K562 (cell line): ENCODE results near the gene SRRM5. TPM values are rescaled to one million over a fixed set of nuclear protein-coding genes. Genes with fewer than 3 reads are reported as not detected.

Experiments used
- ASH1L ChIP-seq: fragments of 450-650 bp; IDR thresholded peaks from 2 replicates; pipeline ENCODE4 v1.6.1; 2018; ENCODE audit warnings: borderline replicate concordance, mild to moderate bottlenecking, low read depth; ENCODE audit not compliant: partially characterized antibody
- CCAR2 ChIP-seq: fragments of 200-400 bp; formaldehyde crosslinking; IDR thresholded peaks from 2 replicates; pipeline ENCODE4 v1.6.1; 2017; ENCODE audit warnings: mild to moderate bottlenecking, low read depth, low read length
- HMG20A ChIP-seq: fragments of 450-650 bp; formaldehyde crosslinking; conservative IDR thresholded peaks from 2 replicates; pipeline ENCODE4 v1.4.0; 2020; ENCODE audit warnings: mild to moderate bottlenecking, mixed read lengths
- KDM5B ChIP-seq: fragments of 200-600 bp; sonication (generic); IDR thresholded peaks from 2 replicates; pipeline ENCODE4 v1.6.1; 2012; ENCODE audit warnings: low read depth, mild to moderate bottlenecking, moderate library complexity, low read length, control low read depth, inconsistent platforms; ENCODE audit not compliant: insufficient replicate concordance
- L3MBTL2 ChIP-seq: fragments of 450-650 bp; IDR thresholded peaks from 2 replicates; pipeline ENCODE4 v1.6.1; 2016; ENCODE audit warnings: mild to moderate bottlenecking, moderate library complexity
- PKNOX1 ChIP-seq: fragments of 450-650 bp; IDR thresholded peaks from 2 replicates; pipeline ENCODE4 v1.6.1; 2016
- POLR2AphosphoS2 ChIP-seq: IDR thresholded peaks from 2 replicates; pipeline ENCODE4 v1.6.1; 2012; ENCODE audit warnings: low read length, improper control_type of control experiment
- SMAD2 ChIP-seq: fragments of 150-350 bp; IDR thresholded peaks from 2 replicates; pipeline ENCODE4 v1.6.1; 2014; ENCODE audit warnings: low read depth, mild to moderate bottlenecking, low read length
- TAF7 ChIP-seq: fragments of 450-650 bp; IDR thresholded peaks from 2 replicates; pipeline ENCODE4 v1.6.1; 2016; ENCODE audit warnings: missing genetic modification characterization, missing compliant biosample characterization
- TRIM28 ChIP-seq: fragments of 450-650 bp; IDR thresholded peaks from 2 replicates; pipeline ENCODE4 v1.6.1; 2017
- TSC22D4 ChIP-seq: fragments of 450-650 bp; IDR thresholded peaks from 2 replicates; pipeline ENCODE4 v1.6.1; 2016; ENCODE audit warnings: missing genetic modification characterization, missing biosample characterization, control low read depth
- ZNF140 ChIP-seq: fragments of 250-450 bp; sonication (Bioruptor Pico); IDR thresholded peaks from 2 replicates; pipeline ENCODE4 v1.8.0; 2021; ENCODE audit warnings: moderate library complexity, mild to moderate bottlenecking, inconsistent platforms
- polyA plus RNA-seq, 8 experiments: library from polyadenylated mRNA; depleted of rRNA in 4 of 8; stranded (reverse) in 5 of 8; unstranded in 3 of 8; fragments of >200 nt; fragmentation: Nextera tagmentation in 2 of 8; fragmentation: Illumina TruSeq in 1 of 8; extraction: Ambion mirVana in 2 of 8; extraction: Trizol in 1 of 8; gene quantifications; 2 replicates each; pipeline versions ENCODE4 v1.2.1 to v1.2.3, GENCODE V29; 2011 to 2014; ENCODE audit warnings: inconsistent platforms in 1 of 8, missing spikeins in 1 of 8
- total RNA-seq, 7 experiments: library from RNA; depleted of rRNA in 6 of 7; stranded (reverse); fragments of >200 nt in 6 of 7; fragmentation: Illumina TruSeq in 2 of 7; extraction: Trizol in 2 of 7; gene quantifications; 2 replicates each; pipeline versions ENCODE4 v1.2.1 to v1.2.3, GENCODE V29; 2011 to 2021; ENCODE audit warnings: low replicate concordance in 1 of 7
- TF ChIP-seq, protein P1 (sequence below): fragments of 450-650 bp; IDR thresholded peaks from 2 replicates; pipeline ENCODE4 v1.6.1; 2018; ENCODE audit not compliant: partially characterized antibody
- TF ChIP-seq, protein P2 (sequence below), 2 experiments: fragments of 450-650 bp in 1 of 2; sonication (generic) in 1 of 2; formaldehyde crosslinking in 1 of 2; IDR thresholded peaks in 1 of 2; conservative IDR thresholded peaks in 1 of 2; 2 replicates each; pipeline versions ENCODE4 v1.6.1 to v1.8.1; 2016 to 2023; ENCODE audit warnings: mild to moderate bottlenecking in 2 of 2, moderate library complexity in 2 of 2, inconsistent platforms in 1 of 2, missing genetic modification reagents in 1 of 2
- TF ChIP-seq, protein P3 (sequence below), 2 experiments: fragments of 450-650 bp in 1 of 2; IDR thresholded peaks; 2 replicates each; pipeline ENCODE4 v1.6.1; 2011 to 2017; ENCODE audit warnings: low read depth in 2 of 2, antibody characterized with exemption in 1 of 2, borderline replicate concordance in 1 of 2, low read length in 1 of 2, mild to moderate bottlenecking in 1 of 2, mixed read lengths in 1 of 2; ENCODE audit not compliant: control insufficient read depth in 1 of 2
- TF ChIP-seq, protein P4 (sequence below): fragments of 250-450 bp; sonication (Bioruptor Pico); IDR thresholded peaks from 2 replicates; pipeline ENCODE4 v1.6.1; 2021; ENCODE audit warnings: mild to moderate bottlenecking

SRRM5 gene
- total and polyA plus RNA-seq, 9 of the 15 experiments (the other 6 are each of a cell fraction or from before 2014, with no cell fraction given): 0.09 to 0.45 (median 0.18) TPM; not detected in 2

DNA sequence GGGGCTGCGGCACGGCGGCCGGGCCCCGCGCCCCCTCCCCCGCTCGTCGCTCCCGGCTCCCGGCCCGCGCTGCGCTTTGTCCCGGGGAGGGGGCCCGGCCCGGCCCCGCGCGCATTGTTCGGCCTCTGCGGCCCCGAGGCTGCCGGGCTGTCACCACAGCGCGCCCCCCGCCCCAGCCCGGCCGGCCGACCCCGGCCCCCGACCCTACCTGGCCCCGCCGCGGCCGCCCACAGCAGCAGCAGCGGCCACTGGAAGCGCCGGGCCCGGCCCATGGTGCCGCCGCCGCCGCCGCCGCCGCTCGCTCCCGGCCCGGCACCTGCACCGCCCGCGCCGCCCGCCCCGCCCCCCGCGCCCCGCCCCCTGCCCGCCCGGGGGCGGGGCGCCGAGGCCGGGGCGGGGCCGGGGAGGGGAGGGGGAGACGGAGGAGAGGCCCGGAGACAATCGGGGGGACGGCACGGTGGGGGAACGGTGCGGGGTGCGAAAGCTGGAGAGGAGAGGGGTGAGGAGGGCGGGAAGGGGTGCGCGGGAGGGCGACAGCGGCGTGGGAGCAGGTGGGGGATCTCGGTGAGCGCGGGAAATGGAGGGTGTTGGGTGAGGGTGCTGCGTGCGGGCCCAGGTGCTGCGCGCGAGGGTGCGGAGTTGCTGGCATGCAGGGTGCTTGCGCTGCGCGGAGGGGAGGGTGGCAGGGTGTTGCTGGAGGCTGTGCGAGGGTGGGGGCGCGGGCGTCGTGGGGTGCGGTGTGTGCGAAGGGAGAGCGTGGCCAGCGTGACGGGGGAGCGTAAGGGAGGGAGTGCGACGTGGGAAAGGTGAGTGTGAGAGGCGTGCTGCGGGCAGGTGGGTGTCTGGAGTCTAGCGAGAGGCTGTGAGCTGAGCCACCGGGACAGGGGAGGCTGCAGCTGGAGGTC, 27.9 kb downstream of the SRRM5 start, which contains the start of gene CADM4 (continued):
- TF ChIP-seq, protein P1, sequence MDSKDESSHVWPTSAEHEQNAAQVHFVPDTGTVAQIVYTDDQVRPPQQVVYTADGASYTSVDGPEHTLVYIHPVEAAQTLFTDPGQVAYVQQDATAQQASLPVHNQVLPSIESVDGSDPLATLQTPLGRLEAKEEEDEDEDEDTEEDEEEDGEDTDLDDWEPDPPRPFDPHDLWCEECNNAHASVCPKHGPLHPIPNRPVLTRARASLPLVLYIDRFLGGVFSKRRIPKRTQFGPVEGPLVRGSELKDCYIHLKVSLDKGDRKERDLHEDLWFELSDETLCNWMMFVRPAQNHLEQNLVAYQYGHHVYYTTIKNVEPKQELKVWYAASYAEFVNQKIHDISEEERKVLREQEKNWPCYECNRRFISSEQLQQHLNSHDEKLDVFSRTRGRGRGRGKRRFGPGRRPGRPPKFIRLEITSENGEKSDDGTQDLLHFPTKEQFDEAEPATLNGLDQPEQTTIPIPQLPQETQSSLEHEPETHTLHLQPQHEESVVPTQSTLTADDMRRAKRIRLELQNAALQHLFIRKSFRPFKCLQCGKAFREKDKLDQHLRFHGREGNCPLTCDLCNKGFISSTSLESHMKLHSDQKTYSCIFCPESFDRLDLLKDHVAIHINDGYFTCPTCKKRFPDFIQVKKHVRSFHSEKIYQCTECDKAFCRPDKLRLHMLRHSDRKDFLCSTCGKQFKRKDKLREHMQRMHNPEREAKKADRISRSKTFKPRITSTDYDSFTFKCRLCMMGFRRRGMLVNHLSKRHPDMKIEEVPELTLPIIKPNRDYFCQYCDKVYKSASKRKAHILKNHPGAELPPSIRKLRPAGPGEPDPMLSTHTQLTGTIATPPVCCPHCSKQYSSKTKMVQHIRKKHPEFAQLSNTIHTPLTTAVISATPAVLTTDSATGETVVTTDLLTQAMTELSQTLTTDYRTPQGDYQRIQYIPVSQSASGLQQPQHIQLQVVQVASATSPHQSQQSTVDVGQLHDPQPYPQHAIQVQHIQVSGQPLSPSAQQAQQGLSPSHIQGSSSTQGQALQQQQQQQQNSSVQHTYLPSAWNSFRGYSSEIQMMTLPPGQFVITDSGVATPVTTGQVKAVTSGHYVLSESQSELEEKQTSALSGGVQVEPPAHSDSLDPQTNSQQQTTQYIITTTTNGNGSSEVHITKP: no peak
- TF ChIP-seq TRIM28 (no peak), L3MBTL2 (peak; percentile 93), PKNOX1 (no peak), KDM5B (peak; percentile 21), POLR2AphosphoS2 (no peak), ZNF140 (CRISPR knock-in tag) (no peak), HMG20A (no peak), TSC22D4 (no peak), ASH1L (no peak), CCAR2 (no peak), TAF7 (tag) (no peak), SMAD2 (no peak)
- TF ChIP-seq, protein P2, sequence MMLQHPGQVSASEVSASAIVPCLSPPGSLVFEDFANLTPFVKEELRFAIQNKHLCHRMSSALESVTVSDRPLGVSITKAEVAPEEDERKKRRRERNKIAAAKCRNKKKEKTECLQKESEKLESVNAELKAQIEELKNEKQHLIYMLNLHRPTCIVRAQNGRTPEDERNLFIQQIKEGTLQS (IDR thresholded peaks at IDR 0.05): no peak
- TF ChIP-seq, protein P2 (CRISPR knock-in tag; conservative IDR thresholded peaks at IDR 0.05): no peak
- TF ChIP-seq, protein P3, sequence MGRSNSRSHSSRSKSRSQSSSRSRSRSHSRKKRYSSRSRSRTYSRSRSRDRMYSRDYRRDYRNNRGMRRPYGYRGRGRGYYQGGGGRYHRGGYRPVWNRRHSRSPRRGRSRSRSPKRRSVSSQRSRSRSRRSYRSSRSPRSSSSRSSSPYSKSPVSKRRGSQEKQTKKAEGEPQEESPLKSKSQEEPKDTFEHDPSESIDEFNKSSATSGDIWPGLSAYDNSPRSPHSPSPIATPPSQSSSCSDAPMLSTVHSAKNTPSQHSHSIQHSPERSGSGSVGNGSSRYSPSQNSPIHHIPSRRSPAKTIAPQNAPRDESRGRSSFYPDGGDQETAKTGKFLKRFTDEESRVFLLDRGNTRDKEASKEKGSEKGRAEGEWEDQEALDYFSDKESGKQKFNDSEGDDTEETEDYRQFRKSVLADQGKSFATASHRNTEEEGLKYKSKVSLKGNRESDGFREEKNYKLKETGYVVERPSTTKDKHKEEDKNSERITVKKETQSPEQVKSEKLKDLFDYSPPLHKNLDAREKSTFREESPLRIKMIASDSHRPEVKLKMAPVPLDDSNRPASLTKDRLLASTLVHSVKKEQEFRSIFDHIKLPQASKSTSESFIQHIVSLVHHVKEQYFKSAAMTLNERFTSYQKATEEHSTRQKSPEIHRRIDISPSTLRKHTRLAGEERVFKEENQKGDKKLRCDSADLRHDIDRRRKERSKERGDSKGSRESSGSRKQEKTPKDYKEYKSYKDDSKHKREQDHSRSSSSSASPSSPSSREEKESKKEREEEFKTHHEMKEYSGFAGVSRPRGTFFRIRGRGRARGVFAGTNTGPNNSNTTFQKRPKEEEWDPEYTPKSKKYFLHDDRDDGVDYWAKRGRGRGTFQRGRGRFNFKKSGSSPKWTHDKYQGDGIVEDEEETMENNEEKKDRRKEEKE (IDR thresholded peaks at IDR 0.05; ENCODE audit: borderline replicate concordance in 1 of 2, control insufficient read depth in 1 of 2, low read depth in 2 of 2, low read length in 1 of 2): no peak
- TF ChIP-seq, protein P4, sequence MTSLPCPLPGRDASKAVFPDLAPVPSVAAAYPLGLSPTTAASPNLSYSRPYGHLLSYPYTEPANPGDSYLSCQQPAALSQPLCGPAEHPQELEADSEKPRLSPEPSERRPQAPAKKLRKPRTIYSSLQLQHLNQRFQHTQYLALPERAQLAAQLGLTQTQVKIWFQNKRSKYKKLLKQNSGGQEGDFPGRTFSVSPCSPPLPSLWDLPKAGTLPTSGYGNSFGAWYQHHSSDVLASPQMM (CRISPR knock-in tag): no peak
